HG03442 (cell line): Measurements from ENCODE around the gene ADGRA1.

Experiments
- ATAC-seq: cut with Tn5 transposase; IDR thresholded peaks from one replicate; pipeline ENCODE4 v1.9.1; 2021; ENCODE audit warnings: mild to moderate bottlenecking, moderate library complexity; ENCODE audit not compliant: unreplicated experiment

Gene ADGRA1

DNA sequence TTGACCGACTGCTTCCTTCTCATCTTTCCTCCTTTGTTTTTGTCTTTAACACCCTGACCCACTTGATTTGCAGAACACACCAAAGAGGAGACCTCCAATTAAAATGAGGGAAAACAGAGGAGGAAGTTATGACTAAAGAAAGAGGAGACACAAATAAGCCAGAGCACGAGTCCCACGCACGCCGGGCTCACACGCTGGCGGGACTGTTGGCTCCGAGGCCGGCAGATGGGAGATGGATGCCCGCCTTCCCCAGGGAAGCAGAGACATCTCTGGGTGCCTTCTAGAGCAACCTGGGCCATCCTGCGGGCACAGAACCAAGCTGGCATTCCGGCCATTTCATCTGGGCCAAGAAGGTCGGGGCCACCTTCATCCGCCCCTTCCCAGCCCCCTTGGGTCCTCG lies 5.6 kb downstream of the ADGRA1 start:
- no peak for ATAC-seq

DNA sequence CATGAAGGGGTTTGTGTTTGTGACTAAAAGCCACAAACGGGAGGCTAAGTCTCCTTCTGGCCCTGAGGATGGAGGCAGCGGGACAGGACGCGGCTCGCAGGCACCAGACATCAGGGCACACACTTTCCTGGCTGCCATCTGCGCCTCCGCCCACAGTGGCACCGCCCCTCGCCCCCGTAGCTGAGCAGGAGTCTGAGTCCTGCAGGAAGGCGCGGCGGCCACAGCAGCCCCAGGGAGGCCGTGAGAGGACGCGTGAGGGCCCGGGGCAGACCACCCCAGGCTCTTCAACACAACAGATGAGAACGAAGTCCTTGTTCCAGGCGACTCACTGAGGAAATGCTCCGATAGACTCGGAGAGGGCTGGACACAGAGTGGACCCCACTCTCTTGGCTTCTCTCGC lies 6.6 kb downstream of the ADGRA1 start:
- ATAC-seq, result no peak

- no peak for ATAC-seq
Measured at GRCh38 chr10:133094866-133095265, 7.1 kb downstream of the ADGRA1 start.

- ATAC-seq, result no peak
Measured at GRCh38 chr10:133095586-133095985, 7.9 kb downstream of the ADGRA1 start.

GRCh38 chr10:133096616-133097269 lies 9.0 kb downstream of the ADGRA1 start:
- no peak for ATAC-seq

GRCh38 chr10:133097418-133097817 lies 9.7 kb downstream of the ADGRA1 start:
- no peak for ATAC-seq

DNA sequence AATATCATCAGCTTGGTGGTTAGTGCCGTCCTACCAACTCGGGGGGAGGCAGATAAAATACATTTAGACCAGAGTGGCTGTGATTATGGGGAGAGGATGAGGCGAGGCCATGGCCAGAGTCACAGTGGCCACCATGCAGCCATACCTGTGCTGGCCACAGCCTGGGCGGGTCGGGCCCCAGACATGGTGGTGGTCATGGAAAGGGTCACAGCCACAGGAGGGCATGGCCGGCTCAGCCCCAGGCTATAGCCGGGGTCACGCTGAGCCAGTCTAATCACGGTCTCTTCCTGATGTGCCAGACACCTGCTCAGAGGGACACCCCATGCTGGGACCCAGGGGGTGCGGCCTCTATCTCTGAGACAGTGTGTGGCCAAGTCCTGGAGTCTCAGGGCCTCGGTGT lies 10.2 kb downstream of the ADGRA1 start:
- ATAC-seq, result no peak

GRCh38 chr10:133098426-133099124 lies 10.9 kb downstream of the ADGRA1 start:
- no peak for ATAC-seq

- ATAC-seq, result no peak
Measured at GRCh38 chr10:133099571-133099970, 11.8 kb downstream of the ADGRA1 start.

GRCh38 chr10:133100186-133100585 lies 12.5 kb downstream of the ADGRA1 start:
- no peak for ATAC-seq

- no peak for ATAC-seq
Measured at GRCh38 chr10:133100706-133101415, 13.1 kb downstream of the ADGRA1 start.

- no peak for ATAC-seq
Measured at GRCh38 chr10:133101416-133101810, 13.7 kb downstream of the ADGRA1 start.

GRCh38 chr10:133102415-133103095 lies 14.8 kb downstream of the ADGRA1 start:
- no peak for ATAC-seq

GRCh38 chr10:133103311-133103910 lies 15.7 kb downstream of the ADGRA1 start:
- ATAC-seq, result no peak

GRCh38 chr10:133104068-133104962 lies 16.6 kb downstream of the ADGRA1 start:
- no peak for ATAC-seq

- ATAC-seq, result no peak
Measured at GRCh38 chr10:133104963-133105640, 17.4 kb downstream of the ADGRA1 start.

DNA sequence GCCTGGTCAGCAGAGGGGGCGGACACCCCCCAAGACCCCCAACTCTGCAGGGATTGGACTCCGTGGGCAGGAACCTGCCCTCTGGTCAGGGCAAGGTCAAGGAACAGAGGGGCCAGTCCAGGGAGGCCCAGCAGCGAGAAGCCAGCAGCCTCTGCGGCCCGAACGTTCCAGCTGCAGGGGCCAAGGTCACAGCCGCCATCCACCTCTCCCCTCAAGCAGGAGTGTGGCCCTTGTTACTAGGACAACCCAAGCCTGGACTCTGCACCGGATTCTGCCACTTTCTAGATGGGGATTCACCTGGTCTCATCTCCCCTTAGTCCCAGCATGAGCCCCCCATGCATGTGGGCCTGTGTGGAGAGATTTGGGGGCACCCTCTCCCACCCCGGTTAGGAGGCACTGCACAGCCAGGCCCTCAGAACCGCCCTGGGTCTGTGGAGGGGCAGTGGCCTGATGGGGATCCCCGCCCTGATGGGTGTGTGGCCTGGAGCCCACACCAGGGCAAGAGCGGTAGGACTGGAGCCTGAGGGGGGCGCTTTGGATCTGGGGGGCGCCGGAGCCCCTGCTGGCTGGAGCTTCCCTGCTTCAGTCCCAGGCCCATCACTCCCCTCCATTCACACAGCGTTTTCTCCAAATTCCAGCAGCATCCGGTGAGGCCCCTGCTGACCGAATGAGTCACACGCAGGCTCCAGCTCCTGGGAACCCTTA lies 18.1 kb downstream of the ADGRA1 start:
- no peak for ATAC-seq

- no peak for ATAC-seq
Measured at GRCh38 chr10:133106516-133106915, 18.8 kb downstream of the ADGRA1 start.

- ATAC-seq, result no peak
Measured at GRCh38 chr10:133107442-133107841, 19.7 kb downstream of the ADGRA1 start.
